Skeletal muscle satellite cell (primary cell): ENCODE measurements around the gene FKBP6.

Experiments used
- H3K27me3 ChIP-seq: 2 replicates; pipeline ENCODE4 v1.7.0; 2013; ENCODE audit warnings: low read length; ENCODE audit not compliant: control insufficient read depth, insufficient read depth
- H3K36me3 ChIP-seq: 2 replicates; pipeline ENCODE4 v1.7.0; 2013; ENCODE audit warnings: mild to moderate bottlenecking, control low read depth, low read length; ENCODE audit not compliant: insufficient read depth
- H3K4me1 ChIP-seq: 2 replicates; pipeline ENCODE4 v1.7.0; 2013; ENCODE audit warnings: low read length; ENCODE audit not compliant: control insufficient read depth, insufficient read depth
- H3K4me2 ChIP-seq: 2 replicates; pipeline ENCODE4 v1.7.0; 2013; ENCODE audit warnings: mild to moderate bottlenecking, low read length
- H3K4me3 ChIP-seq: 2 replicates; pipeline ENCODE4 v1.7.0; 2013; ENCODE audit warnings: low read length
- H3K9ac ChIP-seq: 2 replicates; pipeline ENCODE4 v1.7.0; 2013; ENCODE audit warnings: mild to moderate bottlenecking, low read depth, low read length, moderate library complexity
- H3K9me3 ChIP-seq: replicated peaks from 2 replicates; pipeline ENCODE4 v1.7.0; 2013; ENCODE audit warnings: mild to moderate bottlenecking, control low read depth, low read length

Gene FKBP6

GRCh38 chr7:73345951-73346350 lies 18.0 kb downstream of the FKBP6 start:
- Histone ChIP-seq H3K4me1 (peaks cover 6% of the 10 kb centered on the region), H3K27me3 (peaks cover 26% of the 10 kb centered on the region), H3K36me3 (no peaks in the 10 kb centered on the region), H3K9ac (no peak overlapping the region), H3K4me2 (no peak overlapping the region), H3K9me3 (no peaks in the 10 kb centered on the region), H3K4me3 (no peak overlapping the region)

GRCh38 chr7:73349763-73350162 lies 21.8 kb downstream of the FKBP6 start:
- Histone ChIP-seq H3K4me1 (no peaks in the 10 kb centered on the region), H3K36me3 (no peaks in the 10 kb centered on the region), H3K9ac (no peak overlapping the region), H3K4me2 (no peak overlapping the region), H3K4me3 (no peak overlapping the region), H3K9me3 (no peaks in the 10 kb centered on the region), H3K27me3 (peaks cover 37% of the 10 kb centered on the region)

GRCh38 chr7:73350306-73351068 lies 22.5 kb downstream of the FKBP6 start:
- no peaks in the 10 kb centered on the region for H3K9me3 ChIP-seq
- H3K36me3 ChIP-seq = no peaks in the 10 kb centered on the region
- H3K9ac ChIP-seq = no peak overlapping the region
- H3K4me2 ChIP-seq = no peak overlapping the region
- peaks cover 44% of the 10 kb centered on the region for H3K27me3 ChIP-seq
- H3K4me1 ChIP-seq = no peaks in the 10 kb centered on the region
- H3K4me3 ChIP-seq = no peak overlapping the region

- peaks cover 38% of the 10 kb centered on the region for H3K27me3 ChIP-seq
- H3K9me3 ChIP-seq = no peaks in the 10 kb centered on the region
- no peaks in the 10 kb centered on the region for H3K4me1 ChIP-seq
- H3K36me3 ChIP-seq = no peaks in the 10 kb centered on the region
- H3K9ac ChIP-seq = no peak overlapping the region
- H3K4me2 ChIP-seq = no peak overlapping the region
- no peak overlapping the region for H3K4me3 ChIP-seq
Observed at GRCh38 chr7:73351447-73352167, 23.6 kb downstream of the FKBP6 start.

- H3K9ac ChIP-seq = no peak overlapping the region
- no peaks in the 10 kb centered on the region for H3K36me3 ChIP-seq
- H3K4me1 ChIP-seq = peaks cover 4% of the 10 kb centered on the region
- no peak overlapping the region for H3K4me3 ChIP-seq
- H3K9me3 ChIP-seq = no peaks in the 10 kb centered on the region
- peaks cover 33% of the 10 kb centered on the region for H3K27me3 ChIP-seq
- no peak overlapping the region for H3K4me2 ChIP-seq
Observed at GRCh38 chr7:73352784-73353183, 24.8 kb downstream of the FKBP6 start.

GRCh38 chr7:73353243-73353642 lies 25.3 kb downstream of the FKBP6 start:
- H3K27me3 ChIP-seq = peaks cover 30% of the 10 kb centered on the region
- H3K4me3 ChIP-seq = no peak overlapping the region
- H3K9ac ChIP-seq = no peak overlapping the region
- H3K4me2 ChIP-seq = no peak overlapping the region
- no peaks in the 10 kb centered on the region for H3K9me3 ChIP-seq
- H3K36me3 ChIP-seq = no peaks in the 10 kb centered on the region
- H3K4me1 ChIP-seq = peaks cover 8% of the 10 kb centered on the region

GRCh38 chr7:73354196-73354595 lies 26.2 kb downstream of the FKBP6 start:
- H3K36me3 ChIP-seq = no peaks in the 10 kb centered on the region
- no peaks in the 10 kb centered on the region for H3K9me3 ChIP-seq
- no peak overlapping the region for H3K4me3 ChIP-seq
- H3K9ac ChIP-seq = no peak overlapping the region
- peaks cover 26% of the 10 kb centered on the region for H3K27me3 ChIP-seq
- peaks cover 13% of the 10 kb centered on the region for H3K4me1 ChIP-seq
- H3K4me2 ChIP-seq = no peak overlapping the region

GRCh38 chr7:73354821-73355220 lies 26.9 kb downstream of the FKBP6 start:
- H3K4me2 ChIP-seq = no peak overlapping the region
- H3K36me3 ChIP-seq = no peaks in the 10 kb centered on the region
- H3K4me1 ChIP-seq = peaks cover 13% of the 10 kb centered on the region
- peaks cover 26% of the 10 kb centered on the region for H3K27me3 ChIP-seq
- no peak overlapping the region for H3K4me3 ChIP-seq
- no peaks in the 10 kb centered on the region for H3K9me3 ChIP-seq
- no peak overlapping the region for H3K9ac ChIP-seq

- peaks cover 26% of the 10 kb centered on the region for H3K27me3 ChIP-seq
- peaks cover 13% of the 10 kb centered on the region for H3K4me1 ChIP-seq
- no peaks in the 10 kb centered on the region for H3K9me3 ChIP-seq
- no peak overlapping the region for H3K4me3 ChIP-seq
- no peak overlapping the region for H3K4me2 ChIP-seq
- H3K9ac ChIP-seq = no peak overlapping the region
- no peaks in the 10 kb centered on the region for H3K36me3 ChIP-seq
Observed at GRCh38 chr7:73356159-73356558, 28.2 kb downstream of the FKBP6 start.

GRCh38 chr7:73358590-73359275 lies 30.8 kb downstream of the FKBP6 start:
- H3K9ac ChIP-seq = peak overlapping the region; percentile 27
- no peaks in the 10 kb centered on the region for H3K36me3 ChIP-seq
- no peaks in the 10 kb centered on the region for H3K9me3 ChIP-seq
- no peak overlapping the region for H3K4me3 ChIP-seq
- H3K4me1 ChIP-seq = peaks cover 13% of the 10 kb centered on the region
- peak overlapping the region; percentile 77 for H3K4me2 ChIP-seq
- H3K27me3 ChIP-seq = peaks cover 27% of the 10 kb centered on the region

- H3K4me1 ChIP-seq = peaks cover 13% of the 10 kb centered on the region
- no peak overlapping the region for H3K4me3 ChIP-seq
- no peaks in the 10 kb centered on the region for H3K36me3 ChIP-seq
- H3K9me3 ChIP-seq = no peaks in the 10 kb centered on the region
- H3K4me2 ChIP-seq = no peak overlapping the region
- H3K27me3 ChIP-seq = peaks cover 30% of the 10 kb centered on the region
- no peak overlapping the region for H3K9ac ChIP-seq
Observed at GRCh38 chr7:73359306-73359705, 31.3 kb downstream of the FKBP6 start.
